DND-41 (cell line): Measurements from ENCODE around the gene SLC14A1.

Source experiments
- EZH2 ChIP-seq: IDR thresholded peaks from 3 replicates; pipeline ENCODE4 v1.6.1; 2012; ENCODE audit warnings: borderline replicate concordance, low read depth, mild to moderate bottlenecking, moderate library complexity, low read length, inconsistent platforms; ENCODE audit not compliant: severe bottlenecking
- TF ChIP-seq, protein P1 (sequence below): IDR thresholded peaks from 2 replicates; pipeline ENCODE4 v1.5.1; 2012; ENCODE audit warnings: borderline replicate concordance, low read length, moderate library complexity, mild to moderate bottlenecking; ENCODE audit not compliant: poor library complexity, severe bottlenecking; ENCODE audit errors: extremely low read depth

DNA sequence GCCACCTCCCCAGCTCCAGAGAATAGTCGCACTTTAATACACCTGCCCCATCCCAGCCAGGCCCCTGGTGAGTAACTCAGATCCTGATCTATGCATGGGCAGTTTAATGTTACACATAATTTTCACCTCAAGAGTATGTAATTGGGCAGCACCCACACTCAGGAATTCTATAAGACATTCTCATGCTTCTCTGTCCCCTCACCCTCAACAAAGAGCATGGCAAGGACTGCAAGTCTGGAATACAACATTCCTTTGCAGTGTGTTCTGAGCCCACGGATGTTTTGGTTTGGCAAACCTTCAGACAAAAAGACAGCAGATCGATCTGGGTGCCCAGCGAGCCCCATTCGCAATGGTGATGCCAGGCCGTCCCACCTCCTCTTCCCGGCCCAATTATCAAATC lies 4.9 kb upstream of the SLC14A1 start:
- TF ChIP-seq, protein P1, sequence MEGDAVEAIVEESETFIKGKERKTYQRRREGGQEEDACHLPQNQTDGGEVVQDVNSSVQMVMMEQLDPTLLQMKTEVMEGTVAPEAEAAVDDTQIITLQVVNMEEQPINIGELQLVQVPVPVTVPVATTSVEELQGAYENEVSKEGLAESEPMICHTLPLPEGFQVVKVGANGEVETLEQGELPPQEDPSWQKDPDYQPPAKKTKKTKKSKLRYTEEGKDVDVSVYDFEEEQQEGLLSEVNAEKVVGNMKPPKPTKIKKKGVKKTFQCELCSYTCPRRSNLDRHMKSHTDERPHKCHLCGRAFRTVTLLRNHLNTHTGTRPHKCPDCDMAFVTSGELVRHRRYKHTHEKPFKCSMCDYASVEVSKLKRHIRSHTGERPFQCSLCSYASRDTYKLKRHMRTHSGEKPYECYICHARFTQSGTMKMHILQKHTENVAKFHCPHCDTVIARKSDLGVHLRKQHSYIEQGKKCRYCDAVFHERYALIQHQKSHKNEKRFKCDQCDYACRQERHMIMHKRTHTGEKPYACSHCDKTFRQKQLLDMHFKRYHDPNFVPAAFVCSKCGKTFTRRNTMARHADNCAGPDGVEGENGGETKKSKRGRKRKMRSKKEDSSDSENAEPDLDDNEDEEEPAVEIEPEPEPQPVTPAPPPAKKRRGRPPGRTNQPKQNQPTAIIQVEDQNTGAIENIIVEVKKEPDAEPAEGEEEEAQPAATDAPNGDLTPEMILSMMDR = no peak
- TF ChIP-seq EZH2 = no peak
